Right cardiac atrium (tissue), 5 donors: Measurements from ENCODE around the gene RTRAF. TPM values are rescaled to one million over a fixed set of nuclear protein-coding genes. Genes with fewer than 3 reads are reported as not detected.

Experiments used
- ATAC-seq, 2 donors: fragments of 200-7000 bp; cut with Tn5 transposase; one replicate each; pipeline versions ENCODE4 v1.8.0 to v1.9.1; 2020; ENCODE audit warnings: moderate library complexity in 2 of 2, mild to moderate bottlenecking in 1 of 2
- DNase-seq, 3 donors: peaks; one replicate each; pipeline ENCODE4 v3.0.0-alpha.2; 2020
- H3K27ac ChIP-seq: one replicate; pipeline ENCODE4 v1.5.1; 2013; ENCODE audit warnings: mild to moderate bottlenecking, low read length, control low read depth, moderate library complexity
- H3K27me3 ChIP-seq: one replicate; pipeline ENCODE4 v1.6.1; 2013; ENCODE audit not compliant: control insufficient read depth, insufficient read depth
- H3K4me1 ChIP-seq: one replicate; pipeline ENCODE4 v1.6.1; 2013; ENCODE audit warnings: low read length; ENCODE audit not compliant: control insufficient read depth, insufficient read depth
- H3K4me3 ChIP-seq: one replicate; pipeline ENCODE4 v1.5.1; 2013; ENCODE audit warnings: low read length, control low read depth
- H3K9me3 ChIP-seq: one replicate; pipeline ENCODE4 v1.6.1; 2013; ENCODE audit warnings: low read length; ENCODE audit not compliant: control insufficient read depth
- WGBS: extraction: QIAGEN DNeasy Blood & Tissue Kit; methylation state at CpG from one replicate; pipeline ENCODE4 v1.1.7; 2013; 5-methylcytosine and 5-hydroxymethylcytosine counted together
- intact Hi-C, 4 donors: fragments of 100-400 bp; cut with DNase I; formaldehyde crosslinking; loops; one replicate each; pipeline versions ENCODE4 v1.11.0 to v1.14.0; 2022 to 2023
- polyA plus RNA-seq: library from polyadenylated mRNA; stranded (reverse); fragments of 200-250 nt; gene quantifications from one replicate; pipeline ENCODE4 v1.2.3, GENCODE V29; 2013
- total RNA-seq, 4 donors: library from RNA; stranded (reverse); fragmentation: NEBNext Ultra II Directional; extraction: Animal tissue kit (Norgen Biotek cat#: 25700); gene quantifications; one replicate each; pipeline ENCODE4 v1.2.1, GENCODE V29; 2021
- donor health status: healthy with polysubstance abuse.
- donor health status: DM: no; HTN: yes; CAD: no.
- donor health status: DM: no; HTN: no; CAD: no.
- donor health status: DM: no; HTN: yes; CAD: no; lungs with severe emphysema.
- donor health status: DM: yes; HTN: yes; CAD: no.

RTRAF gene
- total and polyA plus RNA-seq, 5 donors, result 160 to 217 (median 190) TPM

DNA sequence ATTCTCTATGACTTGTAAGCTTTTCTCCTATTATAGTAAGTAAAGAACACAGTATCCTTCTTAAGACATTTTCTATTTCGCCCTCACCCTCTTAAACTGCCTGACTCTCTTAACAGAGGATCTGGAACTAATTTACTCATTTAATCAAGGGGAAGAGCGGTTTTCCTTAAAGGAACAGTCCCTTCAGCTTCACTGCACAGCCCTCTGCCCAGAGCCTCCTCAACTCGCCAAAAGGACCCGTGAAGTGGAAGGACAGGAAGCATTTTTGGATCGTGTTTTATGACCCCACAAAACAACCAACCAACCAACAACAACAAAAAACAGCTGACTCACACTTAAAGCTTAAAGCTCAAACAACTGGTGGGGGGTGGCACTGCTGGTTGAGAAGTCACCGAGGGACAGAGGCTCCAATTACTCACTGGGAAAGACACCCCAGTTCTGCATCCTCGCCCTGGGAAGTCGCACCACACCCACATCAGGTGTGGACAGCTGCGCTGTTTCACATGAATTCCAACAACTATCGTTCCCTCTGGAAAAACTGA is 43.8 kb downstream of the RTRAF start:
- Histone ChIP-seq H3K9me3 (no peaks in the 10 kb centered on the region), H3K4me1 (peaks cover 5% of the 10 kb centered on the region), H3K4me3 (no peak overlapping the region), H3K27ac (no peak overlapping the region), H3K27me3 (no peaks in the 10 kb centered on the region)
- ATAC-seq, result no peak
- 61% methylated on average over 10 of the region's 10 CpGs for WGBS
- intact Hi-C loops, result loop anchor here in 1 of 4 donors (5.0 kb wide), 1 partner anchor 34 kb away; the partner anchor contains the start of gene NID2
- DNase-seq, result no peak

DNA sequence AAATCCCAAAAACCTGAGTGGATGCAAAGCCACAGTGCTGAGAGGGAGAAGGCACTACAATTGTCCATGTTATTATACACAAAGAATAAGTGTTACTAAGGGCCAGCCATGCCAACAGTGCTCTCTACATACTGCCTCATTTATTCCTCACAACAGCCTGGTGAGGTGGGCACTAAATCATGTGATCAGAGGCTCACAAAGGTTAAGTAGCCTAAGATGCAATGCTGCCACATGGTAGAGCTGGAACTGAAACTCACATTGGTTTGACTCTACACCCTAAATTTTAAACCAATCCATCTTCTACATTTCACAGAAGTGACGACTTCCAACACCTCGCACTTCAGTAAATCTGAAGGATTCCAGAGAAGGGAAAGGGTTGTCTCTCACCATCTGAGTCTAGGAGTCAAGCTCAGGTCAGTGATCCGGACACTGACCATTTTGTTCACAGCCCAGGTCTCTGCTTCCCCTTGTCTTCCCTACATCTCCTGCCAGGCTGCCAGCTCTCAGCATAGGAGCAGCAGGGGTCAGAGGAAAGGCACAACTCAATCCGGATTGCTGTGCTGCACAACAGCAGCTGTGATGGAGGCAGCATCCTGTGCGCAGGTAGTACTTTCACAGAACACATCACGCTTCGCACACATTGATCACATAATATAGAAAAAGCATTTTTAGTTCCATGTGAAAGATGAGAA is 49.9 kb downstream of the RTRAF start:
- Histone ChIP-seq H3K27me3 (no peaks in the 10 kb centered on the region), H3K27ac (no peak overlapping the region), H3K4me1 (peaks cover 2% of the 10 kb centered on the region), H3K4me3 (no peak overlapping the region), H3K9me3 (no peaks in the 10 kb centered on the region)
- 84% methylated on average over 7 of the region's 7 CpGs for whole genome bisulfite sequencing
- ATAC-seq (no peak), DNase-seq (no peak)
- intact Hi-C loops, result no loop called here

DNA sequence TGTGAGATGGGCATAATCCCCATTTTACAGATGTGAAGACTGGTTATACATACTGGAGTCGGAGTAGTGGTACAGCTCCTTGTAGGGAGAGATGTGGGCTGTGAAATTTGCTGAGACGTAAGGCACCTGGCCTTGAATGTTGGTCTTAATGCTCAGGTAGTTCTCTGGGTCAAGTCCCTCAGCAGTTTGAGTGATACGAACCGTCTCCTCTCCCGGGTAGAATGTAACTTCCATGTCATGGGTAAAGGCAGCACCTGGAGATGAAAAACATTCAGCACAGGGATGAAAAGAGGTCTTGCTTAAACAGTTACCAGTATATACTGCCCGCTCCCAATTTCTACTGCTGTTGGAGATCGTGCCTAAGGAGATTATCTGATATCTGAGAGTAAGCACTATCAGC is 51.3 kb downstream of the RTRAF start:
- Histone ChIP-seq H3K4me1 (peaks cover 5% of the 10 kb centered on the region), H3K9me3 (no peaks in the 10 kb centered on the region), H3K27ac (no peak overlapping the region), H3K4me3 (no peak overlapping the region), H3K27me3 (no peaks in the 10 kb centered on the region)
- no peak for DNase-seq
- no peak for ATAC-seq
- 94% methylated on average over 7 of the region's 7 CpGs for WGBS
- intact Hi-C loops, result no loop called here

GRCh38 chr14:52042371-52043289 is 53.3 kb downstream of the RTRAF start:
- Histone ChIP-seq H3K9me3 (no peaks in the 10 kb centered on the region), H3K4me3 (no peak overlapping the region), H3K4me1 (peaks cover 12% of the 10 kb centered on the region), H3K27me3 (no peaks in the 10 kb centered on the region), H3K27ac (no peak overlapping the region)
- DNase-seq (no peak), ATAC-seq (no peak)
- intact Hi-C loops, result no loop called here
- 44% methylated on average over 8 of the region's 8 CpGs for WGBS

- Histone ChIP-seq H3K4me3 (no peak overlapping the region), H3K27me3 (no peaks in the 10 kb centered on the region), H3K4me1 (peaks cover 13% of the 10 kb centered on the region), H3K9me3 (no peaks in the 10 kb centered on the region), H3K27ac (no peak overlapping the region)
- DNase-seq (peak in 2 of 3 donors; percentile 56 to 63), ATAC-seq (peak; percentile 32 to 58)
- WGBS, result 58% methylated on average over 5 of the region's 5 CpGs
- intact Hi-C loops, result no loop called here
These were observed 54.3 kb downstream of the RTRAF start for GRCh38 chr14:52043690-52044089.

DNA sequence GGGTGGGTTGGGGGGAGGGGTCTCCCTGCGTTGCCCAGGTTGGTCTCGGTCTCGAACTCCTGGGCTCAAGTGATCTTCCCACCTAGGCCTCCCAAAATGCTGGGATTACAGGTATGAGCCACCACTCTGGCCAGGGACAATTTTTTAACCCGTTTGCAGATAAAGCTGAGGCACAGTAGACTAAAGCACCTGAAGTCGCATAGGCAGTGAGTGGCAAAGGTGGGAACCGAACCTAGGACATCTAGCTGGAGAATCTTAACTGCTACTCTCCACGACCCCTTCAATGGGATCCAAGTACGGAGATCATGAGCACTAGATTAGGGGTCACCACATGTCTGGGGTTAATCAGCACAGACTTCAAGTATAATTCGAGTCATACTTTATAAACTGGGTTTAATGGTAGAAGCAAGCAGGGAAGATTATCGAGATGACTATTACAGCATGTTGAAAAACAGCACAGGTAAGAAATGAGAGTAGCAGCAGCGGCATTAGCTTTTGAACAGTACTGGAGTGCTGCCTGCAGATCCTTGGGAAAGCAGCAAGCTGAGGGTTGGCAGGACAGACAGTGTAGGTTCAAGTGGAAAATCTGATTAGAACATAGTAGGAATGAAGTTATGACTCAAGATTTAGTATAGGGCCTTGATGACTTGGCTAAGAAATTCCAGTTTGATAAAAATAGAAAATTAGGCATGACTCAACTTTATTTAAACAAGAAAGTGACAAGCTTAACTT is 55.6 kb downstream of the RTRAF start:
- Histone ChIP-seq H3K27me3 (no peaks in the 10 kb centered on the region), H3K9me3 (no peaks in the 10 kb centered on the region), H3K27ac (no peak overlapping the region), H3K4me1 (peaks cover 19% of the 10 kb centered on the region), H3K4me3 (no peak overlapping the region)
- no peak for DNase-seq
- ATAC-seq, result peak in 1 of 2 donors; percentile 58
- intact Hi-C loops, result no loop called here
- WGBS, result 86% methylated on average over 11 of the region's 11 CpGs

GRCh38 chr14:52046376-52046917 is 57.1 kb downstream of the RTRAF start:
- no peak for DNase-seq
- H3K4me1 ChIP-seq, result peaks cover 25% of the 10 kb centered on the region
- no peaks in the 10 kb centered on the region for H3K27me3 ChIP-seq
- WGBS, result 42% methylated on average over 2 of the region's 2 CpGs
- intact Hi-C loops, result no loop called here
- peak; percentile 41 to 57 for ATAC-seq
- peak overlapping the region; percentile 54 for H3K27ac ChIP-seq
- H3K9me3 ChIP-seq, result no peaks in the 10 kb centered on the region
- H3K4me3 ChIP-seq, result no peak overlapping the region

DNA sequence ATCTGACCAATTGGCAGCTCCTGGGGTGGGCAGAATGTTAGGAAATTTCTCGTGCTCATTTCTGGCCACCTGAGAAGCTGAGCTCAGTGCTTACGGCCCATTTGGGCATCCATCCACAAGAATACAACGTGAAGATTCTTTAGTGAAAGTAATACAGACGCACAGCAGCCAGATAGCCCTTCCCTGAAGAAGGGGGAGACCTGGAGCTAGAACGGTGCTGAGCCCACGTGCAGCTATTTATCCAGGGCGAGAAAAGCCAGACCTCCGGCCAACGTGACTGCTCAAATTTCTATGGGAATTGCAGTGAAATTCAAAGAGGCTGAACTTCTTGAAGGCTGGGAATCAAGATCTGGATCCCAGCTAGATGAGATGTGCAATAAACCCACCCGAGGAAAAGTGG is 58.8 kb downstream of the RTRAF start:
- intact Hi-C loops, result no loop called here
- Histone ChIP-seq H3K27me3 (no peaks in the 10 kb centered on the region), H3K4me3 (no peak overlapping the region), H3K4me1 (peaks cover 31% of the 10 kb centered on the region), H3K9me3 (no peaks in the 10 kb centered on the region), H3K27ac (peak overlapping the region; percentile 54)
- ATAC-seq, result no peak
- WGBS, result 60% methylated on average over 10 of the region's 10 CpGs
- no peak for DNase-seq

DNA sequence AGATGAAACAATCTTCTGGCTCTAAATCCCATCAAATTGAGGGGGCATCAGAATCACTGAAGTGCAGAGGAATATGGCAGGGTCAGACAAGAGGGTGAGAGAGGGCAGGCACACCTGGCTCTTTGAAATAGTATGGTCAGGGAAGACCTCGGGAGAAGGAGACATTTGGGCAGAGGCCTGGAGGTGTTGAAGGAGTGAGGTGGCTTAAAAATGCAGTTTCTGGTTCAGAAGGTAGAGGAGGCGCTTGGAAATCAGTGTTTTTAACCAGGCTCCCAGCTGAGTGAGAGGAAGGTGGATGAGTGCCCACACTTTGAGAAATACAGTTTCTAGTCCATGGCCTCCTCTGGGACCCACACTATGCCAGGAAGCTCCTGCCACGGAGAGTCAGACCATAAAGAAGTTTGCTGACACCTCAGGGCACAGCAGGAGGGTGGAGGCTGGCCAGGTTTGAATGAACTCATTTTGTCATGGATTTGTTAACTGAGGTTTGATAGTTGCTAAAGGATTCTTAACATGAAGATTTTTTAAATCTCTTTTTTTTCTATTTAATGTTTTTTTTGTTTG is 59.4 kb downstream of the RTRAF start:
- Histone ChIP-seq H3K27ac (peak overlapping the region; percentile 54), H3K4me1 (peaks cover 35% of the 10 kb centered on the region), H3K27me3 (no peaks in the 10 kb centered on the region), H3K9me3 (no peaks in the 10 kb centered on the region), H3K4me3 (no peak overlapping the region)
- WGBS, result 55% methylated on average over 3 of the region's 3 CpGs
- intact Hi-C loops, result no loop called here
- DNase-seq (peak in 2 of 3 donors; percentile 49 to 64), ATAC-seq (peak; percentile 21 to 32)

GRCh38 chr14:52049271-52049670 is 59.9 kb downstream of the RTRAF start:
- no peak for DNase-seq
- Histone ChIP-seq H3K27ac (peak overlapping the region; percentile 42), H3K4me3 (no peak overlapping the region), H3K9me3 (no peaks in the 10 kb centered on the region), H3K27me3 (no peaks in the 10 kb centered on the region), H3K4me1 (peaks cover 38% of the 10 kb centered on the region)
- intact Hi-C loops, result no loop called here
- no peak for ATAC-seq
- 50% methylated on average over 5 of the region's 5 CpGs for WGBS
